GM18951 (cell line): ENCODE results near the gene CCNG2.

Source experiments
- POLR2A ChIP-seq: IDR thresholded peaks from 4 replicates; pipeline ENCODE4 v1.6.1; 2011; ENCODE audit warnings: mild to moderate bottlenecking; ENCODE audit not compliant: insufficient read length, insufficient read depth; ENCODE audit errors: extremely low read depth
- in situ Hi-C: fragments of 300-500 bp; cut with MboI; formaldehyde crosslinking; loops from one replicate; pipeline ENCODE4 v1.12.0; 2022; ENCODE audit warnings: low sequenced_read_pairs, mixed read lengths, inconsistent platforms; ENCODE audit not compliant: unreplicated experiment

Gene CCNG2

DNA sequence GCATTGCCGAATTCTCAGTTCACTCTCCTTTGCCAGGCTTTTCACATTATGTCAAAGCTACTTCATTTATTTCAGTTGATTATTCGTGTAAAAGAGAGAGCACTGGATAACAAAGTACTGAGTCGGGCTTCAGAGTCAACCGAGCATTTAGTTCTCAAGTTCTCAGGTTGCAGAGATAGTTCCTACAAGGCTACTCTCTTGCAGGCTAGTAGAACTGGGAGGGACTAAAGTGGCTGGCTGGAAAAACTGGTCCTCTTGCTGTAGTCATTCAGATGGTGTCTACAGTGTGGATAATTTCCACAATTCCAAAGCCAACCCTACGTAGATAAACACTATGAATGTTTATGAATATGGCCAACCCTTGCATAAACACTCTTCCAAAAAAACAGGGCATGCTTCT is 4.6 kb upstream of the CCNG2 start:
- TF ChIP-seq POLR2A, result no peak
- in situ Hi-C loops, result no loop called here

DNA sequence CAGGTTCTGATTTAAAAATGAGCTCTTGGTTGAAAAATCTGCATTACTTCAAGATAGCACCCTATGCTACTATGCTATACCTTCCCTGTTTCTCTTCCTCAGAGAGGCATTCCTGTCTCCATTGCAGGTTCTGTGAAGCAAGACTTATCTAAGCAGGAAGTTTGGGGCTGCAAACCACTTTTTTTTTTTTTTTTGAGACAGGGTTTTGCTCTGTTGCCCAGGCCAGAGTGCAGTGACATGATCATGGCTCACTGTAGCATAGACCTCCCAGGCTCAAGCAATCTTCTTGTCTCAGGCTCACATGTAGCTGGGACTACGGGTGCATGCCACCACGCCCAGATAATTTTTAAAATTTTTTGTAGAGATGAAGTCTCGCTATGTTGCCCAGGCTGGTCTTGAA is 4.0 kb upstream of the CCNG2 start:
- in situ Hi-C loops, result no loop called here
- TF ChIP-seq POLR2A, result no peak

DNA sequence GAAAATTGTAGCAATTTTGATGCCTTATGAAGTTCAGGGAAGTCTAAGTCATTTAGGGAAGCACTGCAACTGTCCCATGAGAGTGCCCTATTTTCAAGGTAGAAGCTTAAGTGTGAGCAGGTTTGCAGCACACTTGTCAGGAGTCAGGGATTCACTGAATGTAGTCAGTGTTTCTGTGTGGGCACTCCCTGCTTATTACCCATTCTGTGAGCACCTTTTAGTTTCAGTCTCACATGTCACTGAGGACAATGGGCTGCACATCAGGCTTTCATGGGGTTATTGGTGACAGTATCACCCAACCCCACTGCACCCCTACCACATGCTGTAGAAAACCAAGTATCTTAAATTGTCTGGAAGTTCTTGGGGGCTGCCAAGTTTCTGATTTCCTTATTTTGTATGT is 2.9 kb upstream of the CCNG2 start:
- TF ChIP-seq POLR2A, result no peak
- in situ Hi-C loops, result no loop called here

DNA sequence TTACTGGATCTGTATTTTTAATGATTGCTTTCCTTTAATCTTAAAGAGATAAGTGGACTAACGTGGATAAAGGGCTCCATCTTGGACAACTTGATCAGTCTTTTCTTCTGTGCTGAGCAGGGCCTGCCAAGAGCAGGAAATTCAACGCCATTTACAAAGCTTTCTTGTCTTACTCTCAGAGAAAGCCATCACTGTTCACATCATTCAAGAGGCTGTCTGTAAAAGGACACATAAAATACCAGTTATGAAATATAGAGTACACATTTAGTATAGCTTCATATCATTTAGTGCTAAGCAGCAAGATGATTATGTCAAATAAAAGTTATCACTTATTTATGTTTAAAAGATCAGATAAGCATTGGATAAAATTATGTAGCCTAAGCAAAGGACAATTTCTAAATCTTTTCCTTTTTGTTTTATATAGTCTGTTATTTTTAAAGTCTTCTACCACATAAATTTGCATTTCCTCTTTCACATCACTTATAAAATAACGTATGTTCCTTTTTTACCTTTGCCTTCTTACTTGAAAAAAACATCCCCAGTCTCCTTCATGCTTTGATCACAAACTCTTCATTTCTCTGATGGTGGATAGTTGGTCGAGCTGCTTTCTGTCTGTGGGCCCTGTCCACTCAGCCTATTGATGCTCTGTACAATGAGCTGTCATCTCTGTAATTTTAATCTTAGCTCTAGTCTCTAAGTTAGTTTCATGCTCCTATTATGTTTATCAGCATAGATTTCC is 2.1 kb upstream of the CCNG2 start:
- in situ Hi-C loops, result no loop called here
- no peak for TF ChIP-seq POLR2A

DNA sequence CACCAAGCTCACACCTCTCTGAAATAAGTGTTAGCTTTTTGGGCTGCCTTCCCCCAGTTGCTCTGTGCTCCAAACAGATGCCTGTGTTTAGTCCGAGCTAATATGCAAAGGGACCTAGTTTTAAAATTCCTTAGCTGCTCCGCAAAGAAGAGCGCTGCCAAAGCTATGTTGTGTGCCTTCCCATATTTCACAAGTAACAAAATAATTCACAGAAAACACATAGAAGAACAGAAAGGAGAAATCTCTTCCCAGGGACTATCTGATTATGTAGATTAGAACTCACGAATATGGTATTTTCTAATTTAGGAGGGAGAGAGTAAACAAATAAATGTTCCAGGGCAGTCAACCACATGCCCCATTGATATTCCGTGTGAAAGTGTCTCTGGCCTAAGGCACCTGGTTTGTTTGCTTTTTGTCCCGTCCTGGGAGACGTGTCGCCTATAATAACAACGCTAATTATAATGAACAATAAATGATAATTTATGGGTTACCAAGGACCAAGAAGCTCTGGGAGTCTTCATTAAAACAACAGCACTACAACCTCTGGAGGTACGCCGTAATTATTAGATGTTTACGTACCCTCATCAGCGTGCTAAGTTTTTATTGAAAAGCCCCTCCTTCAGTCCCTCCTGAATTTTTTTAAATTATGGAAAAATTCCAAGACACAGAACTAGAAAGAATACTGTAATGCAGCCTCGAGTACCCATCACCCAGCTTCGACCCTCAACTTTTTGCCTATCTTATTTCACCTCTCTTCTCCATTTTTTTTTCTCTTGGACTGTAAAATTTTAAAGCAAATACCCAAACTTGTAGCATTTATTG is 1.2 kb upstream of the CCNG2 start:
- TF ChIP-seq POLR2A, result no peak
- in situ Hi-C loops, result no loop called here

DNA sequence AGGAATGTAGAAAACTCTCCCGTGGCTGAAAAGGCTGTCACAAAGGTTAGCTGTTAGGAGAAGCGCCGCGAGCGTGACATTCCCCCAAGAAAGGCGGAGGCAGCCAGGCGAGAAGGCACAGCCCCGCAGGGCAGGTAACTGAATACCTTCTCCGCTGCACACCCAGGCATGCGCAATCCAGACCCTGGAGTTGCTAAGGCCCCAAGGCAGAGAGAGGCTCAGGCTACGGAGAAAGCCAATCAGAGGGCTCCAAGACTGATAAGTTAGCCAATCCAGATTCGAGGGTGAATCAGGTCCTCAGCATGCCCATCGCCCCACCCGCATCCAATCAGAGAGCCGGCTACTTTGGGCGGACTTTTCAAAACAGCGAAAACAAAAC is 485 bp upstream of the CCNG2 start:
- in situ Hi-C loops, result no loop called here
- TF ChIP-seq POLR2A, result peak; percentile 63

DNA sequence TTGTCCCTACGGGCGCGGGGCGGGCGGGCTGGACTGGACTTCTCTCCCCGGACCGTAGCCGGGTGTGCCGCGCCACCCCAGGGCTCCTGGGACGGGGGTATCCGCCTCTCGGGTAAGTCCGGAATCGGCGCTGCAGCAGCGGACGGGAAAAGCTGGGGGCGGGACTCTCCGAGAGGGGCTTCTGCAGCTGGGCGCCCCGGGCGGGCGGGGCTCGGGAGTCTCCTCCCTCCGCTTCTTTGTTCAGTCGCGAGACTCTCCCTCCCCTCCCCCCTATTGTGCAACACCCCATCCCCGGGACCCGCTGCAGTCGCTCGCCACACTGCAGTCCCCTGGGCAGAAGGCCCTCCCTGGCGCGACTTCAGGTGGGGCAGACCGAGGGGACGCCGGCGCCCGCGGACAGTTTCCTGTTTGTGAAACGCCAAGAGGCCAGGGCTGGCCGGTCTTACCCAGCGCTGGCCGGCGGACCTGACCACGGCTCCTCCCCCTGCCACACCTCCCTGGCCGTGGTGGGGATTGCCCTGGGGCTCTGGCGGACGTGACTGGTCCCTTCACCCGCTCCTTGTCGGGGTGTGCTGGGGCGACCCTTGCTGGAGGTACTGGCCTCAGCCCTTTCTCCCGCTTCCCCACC is 966 bp downstream of the CCNG2 start:
- TF ChIP-seq POLR2A, result peak; percentile 17
- in situ Hi-C loops, result no loop called here

DNA sequence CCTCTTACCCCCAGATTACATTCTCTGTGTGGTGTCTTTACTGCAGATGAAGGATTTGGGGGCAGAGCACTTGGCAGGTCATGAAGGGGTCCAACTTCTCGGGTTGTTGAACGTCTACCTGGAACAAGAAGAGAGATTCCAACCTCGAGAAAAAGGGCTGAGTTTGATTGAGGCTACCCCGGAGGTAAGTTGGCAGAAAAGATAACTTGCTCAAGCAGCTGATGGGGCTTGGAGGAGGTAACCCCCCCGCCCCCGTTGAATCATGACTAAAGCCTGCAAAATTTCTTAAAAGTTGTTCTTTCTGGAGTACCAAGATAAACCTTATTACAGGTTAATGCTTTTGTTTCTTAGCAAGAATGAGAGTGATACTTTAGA is 1.5 kb downstream of the CCNG2 start:
- no peak for TF ChIP-seq POLR2A
- in situ Hi-C loops, result no loop called here

DNA sequence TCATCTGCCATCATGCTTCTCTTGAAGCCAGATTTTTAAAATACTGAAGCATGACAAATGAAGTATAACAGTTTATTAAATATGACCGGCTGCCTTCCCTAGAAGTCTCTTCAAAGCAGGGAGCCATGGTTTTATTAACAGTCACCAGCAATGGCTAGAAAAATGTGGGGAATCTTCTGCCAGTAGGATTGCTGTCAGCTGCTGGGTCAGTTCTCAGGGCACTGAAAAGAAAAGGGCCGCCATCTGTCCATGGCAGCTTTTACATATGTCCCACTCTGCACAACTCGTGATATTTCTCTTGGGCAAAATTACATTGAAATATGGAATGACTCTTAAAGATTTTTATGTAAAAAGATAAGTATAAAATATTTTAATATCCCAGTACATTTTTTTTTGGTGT is 2.8 kb downstream of the CCNG2 start:
- TF ChIP-seq POLR2A, result no peak
- in situ Hi-C loops, result no loop called here

DNA sequence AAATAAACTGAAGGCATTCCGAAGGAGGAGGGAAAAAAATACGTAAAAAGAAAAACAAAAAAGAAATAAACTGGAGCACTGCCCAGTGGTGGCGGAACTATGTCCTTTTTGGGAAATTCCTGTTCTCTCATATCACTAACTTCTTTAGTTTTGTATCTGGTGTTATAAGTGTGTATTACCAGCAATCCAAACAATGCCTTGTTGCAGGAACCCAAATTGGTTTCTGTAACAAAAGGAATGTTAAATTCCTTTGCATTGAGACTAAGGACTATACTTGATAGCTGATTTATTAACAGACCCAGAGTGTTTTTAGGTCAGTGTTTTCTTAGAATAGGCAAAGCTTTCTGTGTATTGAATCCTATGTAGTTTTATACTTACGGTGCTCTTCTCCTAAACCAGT is 6.6 kb downstream of the CCNG2 start:
- in situ Hi-C loops, result no loop called here
- no peak for TF ChIP-seq POLR2A

DNA sequence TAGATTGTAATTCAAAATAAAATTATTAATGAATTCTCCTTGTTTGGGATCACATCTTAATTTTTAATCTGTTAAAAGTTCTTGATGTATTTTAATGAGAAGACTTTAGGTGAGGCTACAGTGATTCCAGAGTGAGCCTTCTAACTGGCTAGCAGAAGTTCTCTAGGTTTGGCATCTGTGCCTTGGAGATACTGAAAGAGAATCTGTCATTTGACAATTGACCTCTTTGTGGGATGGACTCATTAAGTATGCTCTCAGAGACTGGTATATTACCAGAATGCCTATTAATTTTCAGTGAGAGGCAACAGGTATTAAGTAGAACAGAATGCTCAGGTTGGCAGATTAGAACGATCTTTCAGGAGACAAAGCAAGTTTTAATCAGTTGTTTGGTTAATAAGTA is 10.2 kb downstream of the CCNG2 start:
- in situ Hi-C loops, result no loop called here
- no peak for TF ChIP-seq POLR2A

DNA sequence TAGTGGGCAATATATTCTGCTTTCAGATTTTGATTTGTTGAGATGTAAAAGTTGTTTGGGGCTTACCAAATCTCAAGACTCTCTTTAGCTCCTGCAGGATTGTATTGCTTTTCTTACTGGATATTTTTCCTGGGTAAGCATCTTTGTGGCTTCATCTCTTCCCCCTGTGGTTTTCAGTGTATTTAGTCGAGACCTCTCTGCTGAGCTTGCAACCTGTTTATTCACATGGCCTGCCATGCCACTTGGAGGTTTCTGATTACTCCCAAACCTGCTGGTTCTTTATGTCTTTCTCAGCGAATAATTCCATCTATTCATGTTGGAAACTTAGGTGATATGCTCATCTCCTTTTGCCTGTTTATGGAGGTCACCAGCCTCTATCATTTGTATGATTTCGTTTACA is 10.9 kb downstream of the CCNG2 start:
- in situ Hi-C loops, result no loop called here
- no peak for TF ChIP-seq POLR2A

DNA sequence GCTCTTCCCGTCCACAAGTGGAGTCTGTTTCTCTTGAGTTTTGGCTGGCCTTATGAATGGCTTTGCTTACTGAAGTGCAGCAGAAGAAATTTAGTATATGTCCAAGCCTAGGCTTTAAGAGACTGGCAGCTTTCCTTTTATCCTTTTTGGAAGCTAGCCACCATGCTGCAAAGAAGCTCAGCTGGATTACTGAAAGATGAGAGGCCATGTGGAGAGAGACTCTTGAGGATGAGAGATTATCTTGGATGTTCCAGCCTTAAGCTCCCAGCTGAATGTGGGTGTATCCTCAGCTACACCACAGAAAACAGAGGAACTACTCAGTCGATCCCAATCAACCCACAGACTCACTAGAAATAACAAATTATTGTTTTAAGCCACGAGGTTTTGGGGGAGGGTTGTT is 12.5 kb downstream of the CCNG2 start:
- TF ChIP-seq POLR2A, result no peak
- in situ Hi-C loops, result no loop called here

DNA sequence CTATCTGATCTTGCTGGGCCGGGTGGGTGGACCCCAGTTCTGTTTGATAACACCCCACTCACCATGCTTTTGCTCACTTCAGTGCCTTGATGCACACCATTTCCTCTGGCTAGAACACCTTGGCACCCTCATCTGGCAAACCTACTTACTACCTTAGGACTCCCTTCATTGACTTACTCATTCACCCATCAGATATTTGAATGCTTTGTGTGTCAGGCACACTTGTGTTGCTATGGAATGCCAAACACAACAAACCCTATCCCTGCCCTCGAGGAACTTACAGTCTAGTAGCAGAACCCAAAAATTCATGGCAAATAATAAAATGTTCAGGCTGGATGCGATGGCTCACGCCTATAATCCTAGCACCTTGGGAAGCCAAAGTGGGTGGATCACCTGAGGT is 13.9 kb downstream of the CCNG2 start:
- no peak for TF ChIP-seq POLR2A
- in situ Hi-C loops, result no loop called here
